Measurements from ENCODE around the gene SF3B2. TPM values are rescaled to one million over a fixed set of nuclear protein-coding genes. Genes with fewer than 3 reads are reported as not detected.

The SF3B2 gene
- total RNA-seq, 1 donor from 2014 or later = 75.5 TPM

DNA sequence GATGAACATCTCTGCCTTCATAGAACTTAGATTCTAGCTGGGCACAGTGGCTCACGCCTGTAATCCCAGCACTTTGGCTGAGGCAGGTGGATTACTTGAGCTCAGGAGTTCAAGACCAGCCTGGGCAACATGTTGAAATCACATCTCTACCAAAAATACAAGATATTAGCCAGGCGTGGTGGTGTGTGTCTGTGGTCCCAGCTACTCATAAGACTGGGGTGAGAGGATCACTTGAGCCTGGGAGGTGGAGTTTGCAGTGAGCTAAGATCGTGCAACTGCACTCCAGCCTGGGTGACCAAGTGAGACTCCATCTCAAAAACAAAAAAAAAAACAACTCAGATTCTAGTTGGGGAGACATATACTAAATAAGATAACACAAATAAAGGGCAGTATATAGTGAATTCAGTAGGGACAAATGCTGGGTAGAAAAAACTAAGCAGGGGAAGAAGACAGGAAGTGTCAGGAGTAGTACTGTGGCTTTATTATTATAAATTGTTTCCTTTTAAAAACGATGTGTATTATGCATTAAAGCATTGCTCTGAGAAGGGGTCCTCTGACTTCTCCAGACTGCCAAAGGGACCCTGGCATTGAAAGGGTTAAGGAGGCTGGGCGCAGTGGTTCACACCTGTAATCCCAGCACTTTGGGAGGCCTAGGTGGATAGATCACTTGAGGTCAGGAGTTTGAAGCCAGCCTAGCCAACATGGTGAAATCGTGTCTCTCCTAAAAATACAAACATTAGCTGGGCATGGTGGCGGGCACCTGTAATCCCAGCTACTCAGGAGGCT, 64.6 kb downstream of the SF3B2 start:
- intact Hi-C loops (cut with micrococcal nuclease) = no loop called here
- peaks cover 71% of the 10 kb centered on the region for H3K4me1 ChIP-seq
- H3K36me3 ChIP-seq = no peaks in the 10 kb centered on the region
- no peak overlapping the region for H3K4me3 ChIP-seq
- no peak for TF ChIP-seq CTCF (IDR thresholded peaks at IDR 0.05; ENCODE audit: borderline replicate concordance)
- H3K27ac ChIP-seq (replicated peaks) = no peak overlapping the region
- no peaks in the 10 kb centered on the region for H3K27me3 ChIP-seq (ENCODE audit: low read depth)
- DNase-seq = no peak
- peaks cover 8% of the 10 kb centered on the region for H3K9me3 ChIP-seq (replicated peaks)

GRCh38 chr11:66118847-66119246, 66.7 kb downstream of the SF3B2 start:
- Histone ChIP-seq H3K9me3 (replicated peaks) (peaks cover 12% of the 10 kb centered on the region), H3K27me3 (ENCODE audit: low read depth) (no peaks in the 10 kb centered on the region), H3K36me3 (no peaks in the 10 kb centered on the region), H3K4me1 (peaks cover 50% of the 10 kb centered on the region), H3K4me3 (no peak overlapping the region), H3K27ac (replicated peaks) (peak overlapping the region; percentile 76)
- intact Hi-C loops (cut with micrococcal nuclease) = no loop called here
- DNase-seq = no peak
- TF ChIP-seq CTCF (IDR thresholded peaks at IDR 0.05; ENCODE audit: borderline replicate concordance) = no peak

Other genes with a start within 250 kb of the SF3B2 start
- not detected for gene SNX32, start 218.4 kb upstream of the SF3B2 start, total RNA-seq
- gene CFL1, start 194.2 kb upstream of the SF3B2 start, total RNA-seq = 299 TPM
- 31.5 TPM for gene MUS81, start 191.9 kb upstream of the SF3B2 start, total RNA-seq
- 85.1 TPM for gene EFEMP2, start 179.6 kb upstream of the SF3B2 start, total RNA-seq
- 0.49 TPM for gene CTSW, start 172.5 kb upstream of the SF3B2 start, total RNA-seq
- 42.2 TPM for gene FIBP, start 163.9 kb upstream of the SF3B2 start, total RNA-seq
- gene CCDC85B, start 161.7 kb upstream of the SF3B2 start, total RNA-seq = 32.7 TPM
- gene FOSL1, start 152.0 kb upstream of the SF3B2 start, total RNA-seq = 0.47 TPM
- gene C11orf68, start 133.3 kb upstream of the SF3B2 start, total RNA-seq = 37.3 TPM
- 94.7 TPM for gene DRAP1, start 132.9 kb upstream of the SF3B2 start, total RNA-seq
- not detected for gene TSGA10IP, start 106.9 kb upstream of the SF3B2 start, total RNA-seq
- gene SART1, start 90.6 kb upstream of the SF3B2 start, total RNA-seq = 30.7 TPM
- 19.7 TPM for gene EIF1AD, start 50.2 kb upstream of the SF3B2 start, total RNA-seq
- gene BANF1, start 49.9 kb upstream of the SF3B2 start, total RNA-seq = 215 TPM
- gene CST6, start 40.4 kb upstream of the SF3B2 start, total RNA-seq = not detected
- not detected for gene CATSPER1, start 25.9 kb upstream of the SF3B2 start, total RNA-seq
- gene GAL3ST3, start 3.2 kb upstream of the SF3B2 start, total RNA-seq = 1.3 TPM
- 54.9 TPM for gene PACS1, start 17.9 kb downstream of the SF3B2 start, total RNA-seq
- 34.1 TPM for gene KLC2, start 205.3 kb downstream of the SF3B2 start, total RNA-seq
- 116 TPM for gene RAB1B, start 216.3 kb downstream of the SF3B2 start, total RNA-seq
- gene CNIH2, start 225.8 kb downstream of the SF3B2 start, total RNA-seq = not detected
- gene YIF1A, start 236.8 kb downstream of the SF3B2 start, total RNA-seq = 45.6 TPM
- not detected for gene TMEM151A, start 239.5 kb downstream of the SF3B2 start, total RNA-seq